H1 (cell line): ENCODE results near the gene GPR87. TPM values are rescaled to one million over a fixed set of nuclear protein-coding genes. Genes with fewer than 3 reads are reported as not detected.
A peak's percentile ranks its signal among the peaks of the same experiment; 100 is the strongest.

Experiments
- CTCF ChIA-PET: fragments of 300-600 bp; sonication (Branson Sonifier 250); formaldehyde crosslinking; loops from one replicate; lab custom pipeline; 2021; ENCODE audit not compliant: partially characterized antibody; lab: Charles Lee
- POLR2A ChIA-PET: fragments of 300-600 bp; sonication (Branson Sonifier 250); formaldehyde crosslinking; loops from one replicate; lab custom pipeline; 2021; ENCODE audit warnings: inconsistent platforms; ENCODE audit not compliant: partially characterized antibody; lab: Charles Lee
- DNase-seq, 2 experiments: peaks; one replicate each; pipeline versions ENCODE4 v3.0.0 to v3.0.0-alpha.2; 2010 to 2022; ENCODE audit warnings: low spot score in 2 of 2, low read depth in 1 of 2, mixed read lengths in 1 of 2
- FAIRE-seq: peaks from 2 replicates; lab custom pipeline; 2011; peaks lifted over from hg19 to GRCh38; lab: Jason Lieb, UNC
- H2AFZ ChIP-seq: 2 replicates; pipeline ENCODE4 v1.8.1; 2012; ENCODE audit warnings: low read length, inconsistent platforms
- H2AK5ac ChIP-seq: 2 replicates; pipeline ENCODE4 v1.6.1; 2013; ENCODE audit warnings: low read depth, low read length
- H2BK120ac ChIP-seq: replicated peaks from 2 replicates; pipeline ENCODE3; 2013; ENCODE audit warnings: low read depth, low read length, inconsistent platforms
- H2BK12ac ChIP-seq: 2 replicates; pipeline ENCODE4 v1.6.1; 2013; ENCODE audit warnings: low read depth, low read length
- H2BK15ac ChIP-seq: 2 replicates; pipeline ENCODE4 v1.6.1; 2013; ENCODE audit warnings: low read length
- H2BK20ac ChIP-seq: 2 replicates; pipeline ENCODE4 v1.6.1; 2013; ENCODE audit warnings: low read length
- H2BK5ac ChIP-seq: 2 replicates; pipeline ENCODE4 v1.6.1; 2013; ENCODE audit warnings: low read depth, low read length
- H3K14ac ChIP-seq: 2 replicates; pipeline ENCODE4 v1.6.1; 2013; ENCODE audit warnings: inconsistent platforms; ENCODE audit not compliant: insufficient read length
- H3K18ac ChIP-seq: 2 replicates; pipeline ENCODE4 v1.6.1; 2013; ENCODE audit warnings: low read length; ENCODE audit errors: extremely low read depth
- H3K23ac ChIP-seq: 2 replicates; pipeline ENCODE4 v1.6.1; 2013; ENCODE audit warnings: inconsistent platforms; ENCODE audit not compliant: insufficient read length
- H3K23me2 ChIP-seq: 2 replicates; pipeline ENCODE4 v1.6.1; 2013; ENCODE audit warnings: low read depth, low read length
- H3K27ac ChIP-seq: 2 replicates; pipeline ENCODE4 v1.6.1; 2011; ENCODE audit warnings: low read depth, low read length, inconsistent platforms
- H3K27me3 ChIP-seq, 4 experiments: replicated peaks in 1 of 4; 1 replicate in 1 of 4; 2 replicates in 3 of 4; pipeline versions ENCODE4 v1.6.1 to v1.8.1; 2011 to 2013; ENCODE audit warnings: low read length in 3 of 4, mild to moderate bottlenecking in 3 of 4, inconsistent platforms in 2 of 4, mixed read lengths in 2 of 4, moderate library complexity in 1 of 4; ENCODE audit not compliant: control insufficient read depth in 3 of 4, insufficient read depth in 3 of 4; ENCODE audit errors: extremely low read depth in 1 of 4
- H3K36me3 ChIP-seq, 4 experiments: 2 replicates each; pipeline versions ENCODE4 v1.6.1 to v1.8.1; 2011 to 2013; ENCODE audit warnings: mild to moderate bottlenecking in 4 of 4, low read length in 3 of 4, moderate library complexity in 2 of 4, control low read depth in 1 of 4, inconsistent platforms in 1 of 4; ENCODE audit not compliant: insufficient read depth in 4 of 4, control insufficient read depth in 2 of 4
- H3K4ac ChIP-seq: replicated peaks from 2 replicates; pipeline ENCODE3; 2013; ENCODE audit warnings: low read length, low read depth, mixed read lengths, inconsistent platforms; ENCODE audit not compliant: insufficient read length
- H3K4me1 ChIP-seq, 4 experiments: replicated peaks in 1 of 4; 1 replicate in 1 of 4; 2 replicates in 3 of 4; pipeline versions ENCODE4 v1.6.1 to v1.8.1; 2011 to 2013; ENCODE audit warnings: low read length in 3 of 4, inconsistent platforms in 2 of 4, mixed read lengths in 1 of 4; ENCODE audit not compliant: insufficient read depth in 4 of 4, control insufficient read depth in 3 of 4
- H3K4me2 ChIP-seq, 2 experiments: 2 replicates each; pipeline versions ENCODE4 v1.6.1 to v1.8.1; 2011 to 2013; ENCODE audit warnings: low read depth in 2 of 2, low read length in 2 of 2, control low read depth in 1 of 2, inconsistent platforms in 1 of 2, mild to moderate bottlenecking in 1 of 2; ENCODE audit not compliant: insufficient read depth in 1 of 2
- H3K4me3 ChIP-seq, 4 experiments: fragments of 200-600, 300-600 bp in 1 of 4; sonication (generic), shearing (Covaris generic), sonication (Bioruptor Twin) in 1 of 4; 2 replicates each; pipeline versions ENCODE4 v1.5.1 to v1.8.1; 2011 to 2016; ENCODE audit warnings: low read length in 4 of 4, low read depth in 3 of 4, control low read depth in 2 of 4, inconsistent platforms in 2 of 4, mild to moderate bottlenecking in 2 of 4, mixed read lengths in 1 of 4, moderate library complexity in 1 of 4; ENCODE audit not compliant: insufficient read depth in 2 of 4; ENCODE audit errors: extremely low read depth in 1 of 4
- H3K56ac ChIP-seq: replicated peaks from 2 replicates; pipeline ENCODE3; 2013; ENCODE audit warnings: low read depth, mild to moderate bottlenecking, mixed read lengths, low read length, inconsistent platforms; ENCODE audit not compliant: insufficient read length
- H3K79me1 ChIP-seq: 2 replicates; pipeline ENCODE4 v1.6.1; 2013; ENCODE audit warnings: low read depth, low read length, control low read depth
- H3K79me2 ChIP-seq, 2 experiments: 2 replicates each; pipeline versions ENCODE4 v1.6.1 to v1.8.1; 2012 to 2013; ENCODE audit warnings: low read length in 2 of 2, mild to moderate bottlenecking in 2 of 2, inconsistent platforms in 1 of 2; ENCODE audit not compliant: insufficient read depth in 2 of 2, control insufficient read depth in 1 of 2
- H3K9ac ChIP-seq, 4 experiments: replicated peaks in 1 of 4; 1 replicate in 1 of 4; 2 replicates in 3 of 4; pipeline versions ENCODE4 v1.6.1 to v1.8.1; 2011 to 2013; ENCODE audit warnings: low read depth in 3 of 4, low read length in 3 of 4, control low read depth in 2 of 4, mild to moderate bottlenecking in 2 of 4, moderate library complexity in 2 of 4, inconsistent platforms in 1 of 4; ENCODE audit errors: extremely low read depth in 1 of 4
- H3K9me3 ChIP-seq, 2 experiments: 2 replicates each; pipeline versions ENCODE4 v1.6.1 to v1.8.1; 2012 to 2013; ENCODE audit warnings: mild to moderate bottlenecking in 2 of 2, moderate library complexity in 2 of 2, control low read depth in 1 of 2, inconsistent platforms in 1 of 2, low read depth in 1 of 2, low read length in 1 of 2, mixed read lengths in 1 of 2; ENCODE audit not compliant: insufficient read depth in 2 of 2
- H4K20me1 ChIP-seq, 2 experiments: replicated peaks in 1 of 2; 2 replicates each; pipeline versions ENCODE3 to v1.8.1; 2011 to 2013; ENCODE audit warnings: inconsistent platforms in 2 of 2, low read length in 2 of 2, mild to moderate bottlenecking in 1 of 2; ENCODE audit not compliant: insufficient read depth in 2 of 2, control insufficient read depth in 1 of 2
- H4K5ac ChIP-seq: 2 replicates; pipeline ENCODE4 v1.6.1; 2013; ENCODE audit warnings: low read length, low read depth, mixed read lengths, inconsistent platforms; ENCODE audit not compliant: insufficient read length
- H4K8ac ChIP-seq: 2 replicates; pipeline ENCODE4 v1.8.0; 2013; ENCODE audit warnings: mild to moderate bottlenecking, moderate library complexity, low read length, inconsistent platforms; ENCODE audit not compliant: insufficient read depth; ENCODE audit errors: extremely low read depth
- H4K91ac ChIP-seq: replicated peaks from 2 replicates; pipeline ENCODE3; 2013; ENCODE audit warnings: low read length, mixed read lengths, inconsistent platforms; ENCODE audit not compliant: insufficient read length
- WGBS, 2 experiments: shearing (Covaris generic) in 1 of 2; methylation state at CpG; one replicate each; pipeline versions ENCODE4 v1.1.6 to v1.1.7; 2013 to 2015; ENCODE audit warnings: low lambda C conversion rate in 2 of 2, mixed read lengths in 2 of 2, inconsistent platforms in 1 of 2, low coverage in 1 of 2, missing lambda C conversion rate in 1 of 2; ENCODE audit not compliant: insufficient replicate concordance in 2 of 2, insufficient coverage in 1 of 2, insufficient read length in 1 of 2; ENCODE audit errors: extremely low coverage in 1 of 2, missing lambda C conversion rate in 1 of 2; 5-methylcytosine and 5-hydroxymethylcytosine counted together
- polyA plus RNA-seq, 7 experiments: library from polyadenylated mRNA; depleted of rRNA in 3 of 7; stranded (reverse) in 5 of 7; unstranded in 2 of 7; fragments of >200 nt in 5 of 7; fragments of 200-250 nt in 2 of 7; gene quantifications; 1 replicate in 5 of 7; 2 replicates in 1 of 7; 4 replicates in 1 of 7; pipeline versions ENCODE4 v1.2.1 to v1.2.3, GENCODE V29; 2011 to 2013; ENCODE audit warnings: missing spikeins in 2 of 7, mixed read lengths in 2 of 7
- total RNA-seq: library from RNA; stranded (reverse); fragmentation: NEBNext Ultra II Directional; extraction: Animal tissue kit (Norgen Biotek cat#: 25700); gene quantifications from 2 replicates; pipeline ENCODE4 v1.2.1, GENCODE V29; 2021

Gene GPR87
- total and polyA plus RNA-seq, 2 of the 8 experiments (the other 6 are each of a cell fraction or from before 2014, with no cell fraction given) = 0.05 TPM; not detected in 1

DNA sequence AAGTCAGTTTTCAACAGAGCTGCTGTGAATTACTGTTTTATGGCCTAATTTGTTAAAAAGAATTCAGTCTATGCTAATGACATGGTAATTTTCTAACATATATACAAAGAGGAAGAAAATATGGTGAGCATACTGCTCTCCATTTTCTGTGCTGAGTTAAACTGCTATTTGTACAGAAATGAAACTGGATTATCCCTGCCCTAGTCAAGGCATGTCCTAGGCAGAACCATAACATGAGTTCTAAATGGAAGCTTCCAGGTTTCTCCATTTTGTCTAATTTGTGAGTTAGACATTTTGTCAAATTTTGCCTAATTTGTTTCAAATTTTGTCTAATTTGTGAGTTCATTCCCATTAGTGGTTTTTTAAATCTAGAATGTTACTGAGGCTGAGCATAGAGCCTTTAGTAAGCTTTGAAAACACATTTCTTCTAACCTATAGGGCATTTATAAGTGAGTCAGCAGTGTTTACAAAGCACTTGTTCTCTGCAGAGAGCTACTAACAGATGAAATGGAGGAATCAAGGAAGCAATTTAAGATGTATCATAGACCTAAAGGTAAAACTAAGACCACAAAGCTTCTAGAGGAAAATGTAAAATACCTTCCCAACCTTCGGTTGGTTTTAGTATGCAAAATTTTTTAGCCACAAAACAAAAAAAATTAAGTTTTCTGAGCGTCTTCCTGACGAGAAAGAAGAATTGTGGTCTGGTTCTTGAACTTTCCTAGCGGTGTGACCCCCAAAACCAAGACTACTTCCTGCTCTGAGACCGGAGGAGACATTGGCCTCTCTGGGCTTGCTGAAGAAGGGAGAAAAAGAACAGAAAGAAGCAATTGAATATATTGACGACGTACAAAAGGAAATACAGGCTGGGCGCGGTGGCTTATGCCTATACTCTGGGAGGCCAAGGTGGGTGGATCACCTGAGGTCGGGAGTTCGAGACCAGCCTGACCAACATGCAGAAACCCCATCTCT lies 48.1 kb downstream of the GPR87 start:
- Histone ChIP-seq H3K56ac (no peak overlapping the region), H3K9me3 (no peaks in the 10 kb centered on the region)

More for the DNA sequence above, 48.1 kb downstream of the GPR87 start:
- Histone ChIP-seq H3K23me2 (no peaks in the 10 kb centered on the region), H2BK20ac (no peak overlapping the region), H3K27me3 (no peaks in the 10 kb centered on the region), H3K4me2 (no peak overlapping the region), H3K4ac (no peak overlapping the region), H3K18ac (no peak overlapping the region), H2BK15ac (no peak overlapping the region), H2AFZ (no peak overlapping the region), H3K23ac (no peak overlapping the region), H3K4me3 (no peak overlapping the region), H2AK5ac (no peak overlapping the region), H4K5ac (no peak overlapping the region), H3K14ac (no peak overlapping the region), H4K20me1 (no peaks in the 10 kb centered on the region), H4K91ac (no peak overlapping the region), H3K79me2 (no peaks in the 10 kb centered on the region), H3K79me1 (no peaks in the 10 kb centered on the region; the same call in 1 of the 2 replicates), H2BK5ac (no peak overlapping the region), H3K9ac (no peak overlapping the region), H4K8ac (no peak overlapping the region), H3K4me1 (peaks cover 0 to 7% (median 3%) of the 10 kb centered on the region in 4 experiments; a peak in 2 of 7 replicates), H3K27ac (no peak overlapping the region), H2BK120ac (no peak overlapping the region), H2BK12ac (no peak overlapping the region), H3K36me3 (no peaks in the 10 kb centered on the region)
- 91% methylated on average over 11 of the region's 11 CpGs; no CpG with 5 or more reads in 1 of the 2 experiments for WGBS, 2 experiments
- FAIRE-seq (peak; percentile 19), DNase-seq (no peak)
- ChIA-PET CTCF (interaction anchor here (0.6 to 3.4 kb wide), 7 partner anchors 12 to 157 kb away, joined by 3 to 13 read pairs (median 4); no protein-coding TSS in a partner anchor), POLR2A (no interaction called here)
